Activated CD8-positive, alpha-beta memory T cell treated with anti-CD3 and anti-CD28 coated beads, Interleukin-2, amount 50 U/mL, for 24 hours (primary cell): ENCODE results near the gene STMN3.

Experiments used
- DNase-seq: peaks from one replicate; pipeline ENCODE4 v3.0.0-alpha.2; 2020; ENCODE audit errors: extremely low read depth

The STMN3 gene

DNA sequence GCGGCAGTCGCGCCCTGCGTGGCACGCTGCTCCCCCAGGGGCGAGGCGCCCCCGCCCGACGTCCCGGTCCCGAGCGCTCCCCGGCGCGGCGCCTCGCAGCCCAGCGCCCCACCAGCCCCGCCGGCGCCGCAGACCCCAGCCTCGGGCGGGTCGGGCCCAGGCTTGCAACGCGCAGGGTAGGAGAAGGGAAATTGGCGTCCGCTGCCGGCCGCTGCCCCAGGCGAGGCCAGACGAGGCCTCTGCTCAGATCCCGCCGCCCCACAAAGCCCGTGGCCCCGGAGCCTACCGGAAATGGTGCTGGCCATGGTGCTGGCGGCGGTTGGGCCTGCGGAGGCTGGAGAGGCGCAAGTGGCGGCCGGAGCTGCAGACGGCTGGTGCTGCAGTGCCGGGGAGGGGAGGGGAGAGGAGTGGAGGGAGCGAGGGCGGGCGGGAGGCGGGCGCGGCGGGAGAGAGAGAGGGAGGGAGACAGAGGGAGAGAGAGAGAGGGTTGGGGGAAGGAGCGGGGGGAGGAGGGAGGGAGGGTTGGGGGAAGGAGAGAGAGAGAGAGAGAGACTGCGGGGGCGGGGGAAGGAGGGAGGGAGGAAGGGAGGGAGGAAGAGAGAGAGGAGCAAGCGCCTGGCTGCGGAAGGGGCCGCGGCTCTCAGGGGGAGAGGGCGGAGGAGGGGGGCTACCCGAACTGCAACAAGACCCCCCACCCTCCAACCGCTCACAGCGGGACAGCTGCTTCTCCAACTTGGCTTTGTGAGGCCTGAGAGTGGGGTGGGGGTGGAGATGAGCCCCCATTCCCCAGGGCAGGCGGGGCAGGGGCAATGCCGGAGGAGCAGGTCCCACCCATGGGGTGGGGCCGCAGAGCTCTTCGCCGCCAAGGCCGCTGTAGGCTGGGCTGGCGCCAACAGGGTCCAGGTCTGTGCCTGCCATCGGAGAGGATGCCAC is at the start of gene STMN3:
TSS of gene STMN3 (minus strand) at position 384 of the 933 bp plus-strand sequence. CDS start at position 305, 79 bp downstream.
- no peak for DNase-seq

DNA sequence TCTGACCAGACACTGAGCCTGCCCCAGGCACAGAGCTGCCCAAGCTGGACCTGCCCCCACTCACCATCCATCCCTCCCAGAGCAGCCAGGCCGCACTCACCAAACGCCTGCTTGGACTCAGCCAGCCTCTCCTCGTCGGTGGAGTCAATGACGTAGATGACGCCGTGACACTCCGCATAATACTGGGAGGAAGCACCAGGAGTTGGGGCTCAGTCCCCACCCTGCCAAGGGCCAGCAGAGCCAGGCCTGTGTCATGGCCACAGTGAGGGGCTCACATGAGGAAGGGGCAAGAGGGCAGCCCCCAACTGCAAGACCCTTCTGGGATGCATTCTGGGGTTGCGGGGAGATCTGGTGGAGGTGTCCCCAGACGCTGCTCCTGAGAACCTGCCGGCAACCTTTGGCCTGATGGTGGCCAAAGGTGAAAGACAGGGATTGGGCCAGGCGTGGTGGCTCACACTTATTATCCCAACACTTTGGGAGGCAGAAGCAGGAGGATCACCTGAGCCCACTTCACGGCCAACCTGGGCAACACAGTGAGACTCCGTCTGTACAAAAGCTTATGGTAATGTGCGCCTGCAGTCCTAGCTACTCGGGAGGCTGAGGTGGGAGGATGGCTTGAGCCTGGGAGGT is 48.9 kb upstream of the STMN3 start:
- DNase-seq, result no peak

DNA sequence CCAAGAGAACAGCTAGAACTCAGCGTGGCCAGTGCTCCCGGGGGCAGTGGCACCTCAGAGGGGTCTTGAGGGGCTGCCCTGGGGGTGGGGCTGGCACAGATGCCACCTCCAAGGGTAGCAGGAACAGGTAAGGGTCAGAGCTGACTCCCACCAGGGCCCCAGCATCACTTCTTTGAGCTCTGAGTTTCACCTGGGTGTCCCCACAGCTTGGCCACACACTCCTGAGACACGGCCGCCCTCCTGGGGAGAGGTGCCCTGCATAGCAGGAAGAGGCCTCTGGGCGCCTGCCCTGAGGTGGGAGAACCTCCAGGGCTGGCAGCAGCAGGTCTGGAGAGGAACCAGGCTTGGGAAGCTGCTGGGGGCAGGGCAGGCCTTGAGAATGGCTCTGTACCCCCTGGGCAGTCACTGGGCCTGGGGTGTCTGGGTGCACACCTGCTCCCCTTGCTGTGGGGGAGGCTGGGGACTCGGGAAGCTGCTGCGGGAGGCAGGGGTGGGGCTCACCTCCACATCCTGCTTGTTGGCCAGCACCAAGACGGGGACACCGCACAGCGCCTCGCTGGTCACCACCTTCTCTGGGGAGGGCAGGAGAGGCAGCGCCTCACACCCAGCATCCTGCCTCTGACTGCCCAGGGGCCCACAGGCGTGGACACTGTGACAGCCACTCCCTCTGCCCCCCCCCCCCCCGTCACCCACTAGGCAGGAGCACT is 48.3 kb upstream of the STMN3 start:
- no peak for DNase-seq

DNA sequence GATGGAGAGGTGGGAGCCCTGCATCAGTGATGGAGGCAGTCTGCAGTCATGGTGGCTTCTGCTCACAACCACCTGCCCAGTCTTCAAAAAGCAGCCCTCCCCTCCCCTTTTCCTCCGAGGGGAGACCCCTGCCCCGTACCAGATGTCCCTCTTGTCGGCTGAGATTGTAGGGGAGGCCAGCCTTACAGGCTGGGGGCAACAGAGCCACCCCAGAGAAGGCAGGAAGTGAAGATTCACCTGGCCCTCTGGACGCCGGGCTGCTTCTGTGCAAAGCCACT is 47.8 kb upstream of the STMN3 start:
- DNase-seq, result no peak

- no peak for DNase-seq
Observed at GRCh38 chr20:63700199-63701050, 47.2 kb upstream of the STMN3 start.

GRCh38 chr20:63699466-63700198 is 46.4 kb upstream of the STMN3 start:
- no peak for DNase-seq

DNA sequence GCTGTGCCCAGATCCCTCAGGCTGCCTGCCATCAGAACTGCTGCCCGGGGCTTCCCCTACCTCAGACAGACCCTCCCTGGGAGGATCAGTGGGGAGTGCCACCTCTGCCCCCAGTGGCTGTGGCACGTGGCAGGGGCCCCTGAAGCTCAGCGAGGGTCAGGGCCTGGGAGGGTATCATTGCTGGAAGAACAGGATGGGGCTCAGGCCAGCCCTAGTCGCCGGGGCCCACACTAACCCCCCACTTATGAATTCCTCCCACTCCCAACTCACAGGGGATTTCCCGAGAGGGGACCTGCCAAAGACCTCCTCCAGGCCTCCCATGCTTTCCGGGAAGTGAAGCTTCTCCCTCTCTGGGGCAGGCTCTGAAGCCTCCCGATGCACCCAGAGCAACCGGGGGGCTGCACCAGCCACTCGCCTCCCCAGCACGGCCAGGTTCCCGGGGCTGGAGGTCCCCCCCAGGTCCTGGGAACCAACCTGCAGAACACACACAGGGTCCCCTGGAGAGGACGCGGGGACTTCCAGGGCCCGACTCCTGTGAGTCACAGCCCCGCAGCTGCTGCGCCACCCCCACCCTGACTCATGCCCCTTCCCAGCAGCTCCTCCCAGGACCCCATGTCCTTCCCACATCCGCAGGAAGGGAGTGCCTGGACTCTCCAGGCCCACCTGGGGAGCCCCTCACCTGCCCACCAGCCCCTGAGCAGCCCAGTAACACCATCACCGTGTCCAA is 45.7 kb upstream of the STMN3 start:
- DNase-seq, result no peak

- no peak for DNase-seq
Observed at GRCh38 chr20:63697868-63698545, 44.8 kb upstream of the STMN3 start.

DNA sequence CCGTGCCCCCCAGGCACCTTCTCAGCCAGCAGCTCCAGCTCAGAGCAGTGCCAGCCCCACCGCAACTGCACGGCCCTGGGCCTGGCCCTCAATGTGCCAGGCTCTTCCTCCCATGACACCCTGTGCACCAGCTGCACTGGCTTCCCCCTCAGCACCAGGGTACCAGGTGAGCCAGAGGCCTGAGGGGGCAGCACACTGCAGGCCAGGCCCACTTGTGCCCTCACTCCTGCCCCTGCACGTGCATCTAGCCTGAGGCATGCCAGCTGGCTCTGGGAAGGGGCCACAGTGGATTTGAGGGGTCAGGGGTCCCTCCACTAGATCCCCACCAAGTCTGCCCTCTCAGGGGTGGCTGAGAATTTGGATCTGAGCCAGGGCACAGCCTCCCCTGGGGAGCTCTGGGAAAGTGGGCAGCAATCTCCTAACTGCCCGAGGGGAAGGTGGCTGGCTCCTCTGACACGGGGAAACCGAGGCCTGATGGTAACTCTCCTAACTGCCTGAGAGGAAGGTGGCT is 44.2 kb upstream of the STMN3 start:
- no peak for DNase-seq

DNA sequence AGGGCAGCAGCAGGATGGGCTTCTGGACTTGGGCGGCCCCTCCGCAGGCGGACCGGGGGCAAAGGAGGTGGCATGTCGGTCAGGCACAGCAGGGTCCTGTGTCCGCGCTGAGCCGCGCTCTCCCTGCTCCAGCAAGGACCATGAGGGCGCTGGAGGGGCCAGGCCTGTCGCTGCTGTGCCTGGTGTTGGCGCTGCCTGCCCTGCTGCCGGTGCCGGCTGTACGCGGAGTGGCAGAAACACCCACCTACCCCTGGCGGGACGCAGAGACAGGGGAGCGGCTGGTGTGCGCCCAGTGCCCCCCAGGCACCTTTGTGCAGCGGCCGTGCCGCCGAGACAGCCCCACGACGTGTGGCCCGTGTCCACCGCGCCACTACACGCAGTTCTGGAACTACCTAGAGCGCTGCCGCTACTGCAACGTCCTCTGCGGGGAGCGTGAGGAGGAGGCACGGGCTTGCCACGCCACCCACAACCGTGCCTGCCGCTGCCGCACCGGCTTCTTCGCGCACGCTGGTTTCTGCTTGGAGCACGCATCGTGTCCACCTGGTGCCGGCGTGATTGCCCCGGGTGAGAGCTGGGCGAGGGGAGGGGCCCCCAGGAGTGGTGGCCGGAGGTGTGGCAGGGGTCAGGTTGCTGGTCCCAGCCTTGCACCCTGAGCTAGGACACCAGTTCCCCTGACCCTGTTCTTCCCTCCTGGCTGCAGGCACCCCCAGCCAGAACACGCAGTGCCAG is 43.6 kb upstream of the STMN3 start, which contains the start of gene TNFRSF6B:
TSS of gene TNFRSF6B (plus strand) at position 25 of the 729 bp plus-strand sequence. CDS start at position 141, 116 bp downstream.
- DNase-seq, result no peak

GRCh38 chr20:63696306-63696627 is 43.0 kb upstream of the STMN3 start:
- no peak for DNase-seq

DNA sequence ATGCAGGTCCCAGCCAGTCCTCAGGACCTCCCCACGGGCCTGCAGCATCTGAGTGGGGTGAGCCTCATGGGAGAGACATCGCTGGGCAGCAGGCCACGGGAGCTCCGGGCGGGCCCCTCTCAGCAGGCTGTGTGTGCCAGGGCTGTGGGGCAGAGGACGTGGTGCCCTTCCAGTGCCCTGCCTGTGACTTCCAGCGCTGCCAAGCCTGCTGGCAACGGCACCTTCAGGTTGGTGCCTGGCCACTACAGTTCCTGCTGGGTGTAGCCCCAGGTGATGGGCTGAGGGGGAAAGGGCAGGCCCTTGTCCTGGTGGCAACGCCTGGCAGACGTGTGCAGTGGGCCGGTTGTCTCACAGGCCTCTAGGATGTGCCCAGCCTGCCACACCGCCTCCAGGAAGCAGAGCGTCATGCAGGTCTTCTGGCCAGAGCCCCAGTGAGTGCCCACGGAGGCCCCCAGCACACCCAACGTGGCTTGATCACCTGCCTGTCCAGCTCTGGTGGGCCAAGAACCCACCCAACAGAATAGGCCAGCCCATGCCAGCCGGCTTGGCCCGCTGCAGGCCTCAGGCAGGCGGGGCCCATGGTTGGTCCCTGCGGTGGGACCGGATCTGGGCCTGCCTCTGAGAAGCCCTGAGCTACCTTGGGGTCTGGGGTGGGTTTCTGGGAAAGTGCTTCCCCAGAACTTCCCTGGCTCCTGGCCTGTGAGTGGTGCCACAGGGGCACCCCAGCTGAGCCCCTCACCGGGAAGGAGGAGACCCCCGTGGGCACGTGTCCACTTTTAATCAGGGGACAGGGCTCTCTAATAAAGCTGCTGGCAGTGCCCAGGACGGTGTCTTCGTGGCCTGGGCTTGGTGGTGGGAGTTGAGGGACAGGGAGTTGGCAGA is 42.4 kb upstream of the STMN3 start:
- DNase-seq, result no peak

DNA sequence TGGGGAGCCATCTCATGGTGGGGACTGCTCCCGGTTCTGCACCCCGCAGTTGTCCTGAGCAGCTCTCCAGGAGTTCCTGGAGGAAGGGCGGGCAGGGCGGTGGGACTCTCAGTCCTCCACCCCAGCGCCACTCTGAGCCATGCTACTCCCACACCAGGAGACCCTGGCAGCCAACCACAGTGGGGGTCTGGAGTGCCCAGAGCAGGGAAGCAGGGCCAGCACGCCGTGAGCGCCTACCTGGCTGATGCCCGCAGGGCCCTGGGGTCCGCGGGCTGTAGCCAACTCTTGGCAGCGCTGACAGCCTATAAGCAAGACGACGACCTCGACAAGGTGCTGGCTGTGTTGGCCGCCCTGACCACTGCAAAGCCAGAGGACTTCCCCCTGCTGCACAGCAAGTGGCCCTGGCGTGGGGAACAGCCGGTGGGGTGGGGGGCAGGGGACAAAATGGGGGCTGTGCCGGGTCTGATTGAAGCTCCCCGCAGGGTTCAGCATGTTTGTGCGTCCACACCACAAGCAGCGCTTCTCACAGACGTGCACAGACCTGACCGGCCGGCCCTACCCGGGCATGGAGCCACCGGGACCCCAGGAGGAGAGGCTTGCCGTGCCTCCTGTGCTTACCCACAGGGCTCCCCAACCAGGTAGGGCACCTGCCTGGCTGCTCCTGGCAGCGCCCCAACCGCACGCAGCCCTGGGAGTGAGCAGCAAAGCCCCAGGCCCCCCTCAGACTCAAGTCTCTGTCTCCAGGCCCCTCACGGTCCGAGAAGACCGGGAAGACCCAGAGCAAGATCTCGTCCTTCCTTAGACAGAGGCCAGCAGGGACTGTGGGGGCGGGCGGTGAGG is 41.6 kb upstream of the STMN3 start:
- DNase-seq, result no peak

GRCh38 chr20:63693733-63694583 is 40.7 kb upstream of the STMN3 start:
- no peak for DNase-seq

GRCh38 chr20:63693083-63693732 is 40.0 kb upstream of the STMN3 start:
- no peak for DNase-seq
